GM12878 (cell line): Measurements from ENCODE around the gene ALG6.

Experiments
- EZH2 ChIP-seq: IDR thresholded peaks from 2 replicates; pipeline ENCODE4 v1.6.1; 2012; ENCODE audit warnings: low read depth, mild to moderate bottlenecking, control low read depth, inconsistent platforms, low read length, borderline replicate concordance; ENCODE audit not compliant: control insufficient read depth
- FOXM1 ChIP-seq: IDR thresholded peaks from 2 replicates; pipeline ENCODE4 v1.6.1; 2012; ENCODE audit warnings: low read depth, mild to moderate bottlenecking, inconsistent platforms, low read length, moderate library complexity
- IKZF1 ChIP-seq: fragments of 450-650 bp; conservative IDR thresholded peaks from 2 replicates; pipeline ENCODE4 v1.6.1; 2017; ENCODE audit warnings: antibody characterized with exemption, mild to moderate bottlenecking
- TF ChIP-seq, protein P1 (sequence below): fragments of 450-650 bp; IDR thresholded peaks from 2 replicates; pipeline ENCODE4 v1.6.1; 2018; ENCODE audit warnings: mild to moderate bottlenecking, low read depth, moderate library complexity; ENCODE audit not compliant: partially characterized antibody
- TF ChIP-seq, protein P2 (sequence below), 3 experiments: IDR thresholded peaks in 2 of 3; conservative IDR thresholded peaks in 1 of 3; 2 replicates each; pipeline ENCODE4 v1.5.1; 2011; ENCODE audit warnings: low read depth in 3 of 3, low read length in 3 of 3, mild to moderate bottlenecking in 3 of 3, control low read depth in 2 of 3, moderate library complexity in 2 of 3, inconsistent platforms in 1 of 3, mixed read lengths in 1 of 3; ENCODE audit not compliant: control insufficient read depth in 2 of 3, insufficient read depth in 1 of 3; ENCODE audit errors: extremely low read depth in 1 of 3

- TF ChIP-seq EZH2 = no peak
- no peak for TF ChIP-seq FOXM1
- TF ChIP-seq, protein P1, sequence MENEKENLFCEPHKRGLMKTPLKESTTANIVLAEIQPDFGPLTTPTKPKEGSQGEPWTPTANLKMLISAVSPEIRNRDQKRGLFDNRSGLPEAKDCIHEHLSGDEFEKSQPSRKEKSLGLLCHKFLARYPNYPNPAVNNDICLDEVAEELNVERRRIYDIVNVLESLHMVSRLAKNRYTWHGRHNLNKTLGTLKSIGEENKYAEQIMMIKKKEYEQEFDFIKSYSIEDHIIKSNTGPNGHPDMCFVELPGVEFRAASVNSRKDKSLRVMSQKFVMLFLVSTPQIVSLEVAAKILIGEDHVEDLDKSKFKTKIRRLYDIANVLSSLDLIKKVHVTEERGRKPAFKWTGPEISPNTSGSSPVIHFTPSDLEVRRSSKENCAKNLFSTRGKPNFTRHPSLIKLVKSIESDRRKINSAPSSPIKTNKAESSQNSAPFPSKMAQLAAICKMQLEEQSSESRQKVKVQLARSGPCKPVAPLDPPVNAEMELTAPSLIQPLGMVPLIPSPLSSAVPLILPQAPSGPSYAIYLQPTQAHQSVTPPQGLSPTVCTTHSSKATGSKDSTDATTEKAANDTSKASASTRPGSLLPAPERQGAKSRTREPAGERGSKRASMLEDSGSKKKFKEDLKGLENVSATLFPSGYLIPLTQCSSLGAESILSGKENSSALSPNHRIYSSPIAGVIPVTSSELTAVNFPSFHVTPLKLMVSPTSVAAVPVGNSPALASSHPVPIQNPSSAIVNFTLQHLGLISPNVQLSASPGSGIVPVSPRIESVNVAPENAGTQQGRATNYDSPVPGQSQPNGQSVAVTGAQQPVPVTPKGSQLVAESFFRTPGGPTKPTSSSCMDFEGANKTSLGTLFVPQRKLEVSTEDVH = no peak
- TF ChIP-seq, protein P2, sequence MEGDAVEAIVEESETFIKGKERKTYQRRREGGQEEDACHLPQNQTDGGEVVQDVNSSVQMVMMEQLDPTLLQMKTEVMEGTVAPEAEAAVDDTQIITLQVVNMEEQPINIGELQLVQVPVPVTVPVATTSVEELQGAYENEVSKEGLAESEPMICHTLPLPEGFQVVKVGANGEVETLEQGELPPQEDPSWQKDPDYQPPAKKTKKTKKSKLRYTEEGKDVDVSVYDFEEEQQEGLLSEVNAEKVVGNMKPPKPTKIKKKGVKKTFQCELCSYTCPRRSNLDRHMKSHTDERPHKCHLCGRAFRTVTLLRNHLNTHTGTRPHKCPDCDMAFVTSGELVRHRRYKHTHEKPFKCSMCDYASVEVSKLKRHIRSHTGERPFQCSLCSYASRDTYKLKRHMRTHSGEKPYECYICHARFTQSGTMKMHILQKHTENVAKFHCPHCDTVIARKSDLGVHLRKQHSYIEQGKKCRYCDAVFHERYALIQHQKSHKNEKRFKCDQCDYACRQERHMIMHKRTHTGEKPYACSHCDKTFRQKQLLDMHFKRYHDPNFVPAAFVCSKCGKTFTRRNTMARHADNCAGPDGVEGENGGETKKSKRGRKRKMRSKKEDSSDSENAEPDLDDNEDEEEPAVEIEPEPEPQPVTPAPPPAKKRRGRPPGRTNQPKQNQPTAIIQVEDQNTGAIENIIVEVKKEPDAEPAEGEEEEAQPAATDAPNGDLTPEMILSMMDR (IDR thresholded peaks at IDR 0.05 in 2 of 3, conservative IDR thresholded peaks at IDR 0.05 in 1 of 3; ENCODE audit: control insufficient read depth in 2 of 3, extremely low read depth in 1 of 3, insufficient read depth in 1 of 3, low read depth in 3 of 3, low read length in 3 of 3) = no peak
- no peak for TF ChIP-seq IKZF1
Observed at GRCh38 chr1:63319046-63320021, 48.1 kb upstream of the ALG6 start.
